HepG2 (cell line): Measurements from ENCODE around the gene IRAK3. TPM values are rescaled to one million over a fixed set of nuclear protein-coding genes. Genes with fewer than 3 reads are reported as not detected.

Experiments
- HNRNPL ChIP-seq: fragments of 200-400 bp; formaldehyde crosslinking; IDR thresholded peaks from 2 replicates; pipeline ENCODE4 v1.6.1; 2017; ENCODE audit warnings: mild to moderate bottlenecking, low read depth, low read length
- HOXA5 ChIP-seq: sonication (generic); formaldehyde crosslinking; IDR thresholded peaks from 2 replicates; pipeline ENCODE4 v1.4.0; 2020; ENCODE audit warnings: missing genetic modification reagents
- KDM2A ChIP-seq: sonication (generic); formaldehyde crosslinking; IDR thresholded peaks from 2 replicates; pipeline ENCODE4 v1.4.0; 2020; ENCODE audit warnings: low read depth, missing genetic modification reagents, borderline replicate concordance
- MXI1 ChIP-seq: IDR thresholded peaks from 3 replicates; pipeline ENCODE4 v1.6.1; 2012; ENCODE audit warnings: low read depth, low read length, inconsistent platforms, borderline replicate concordance
- THRA ChIP-seq: sonication (generic); formaldehyde crosslinking; IDR thresholded peaks from 2 replicates; pipeline ENCODE4 v1.4.0; 2020; ENCODE audit warnings: missing genetic modification reagents, borderline replicate concordance
- ZNF619 ChIP-seq: sonication (generic); formaldehyde crosslinking; IDR thresholded peaks from 2 replicates; pipeline ENCODE4 v1.4.0; 2020; ENCODE audit warnings: mild to moderate bottlenecking, missing genetic modification reagents
- ZNF768 ChIP-seq: sonication (generic); formaldehyde crosslinking; IDR thresholded peaks from 2 replicates; pipeline ENCODE4 v1.4.0; 2020; ENCODE audit warnings: missing genetic modification reagents
- polyA plus RNA-seq, 8 experiments: library from polyadenylated mRNA; depleted of rRNA in 3 of 8; stranded (reverse) in 7 of 8; unstranded in 1 of 8; fragments of >200 nt; fragmentation: Illumina TruSeq in 4 of 8; extraction: Trizol in 4 of 8; gene quantifications; 2 replicates each; pipeline versions ENCODE4 v1.2.1 to v1.2.3, GENCODE V29; 2011 to 2016; ENCODE audit warnings: low read depth in 4 of 8, missing spikeins in 1 of 8, mixed read lengths in 1 of 8; ENCODE audit not compliant: insufficient read depth in 1 of 8
- total RNA-seq, 5 experiments: library from RNA; depleted of rRNA; stranded (reverse); fragments of >200 nt; fragmentation: Illumina TruSeq; extraction: Trizol; gene quantifications; 2 replicates each; pipeline ENCODE4 v1.2.3, GENCODE V29; 2016; ENCODE audit warnings: low read depth in 1 of 5
- TF ChIP-seq, protein P1 (sequence below): sonication (generic); formaldehyde crosslinking; IDR thresholded peaks from 2 replicates; pipeline ENCODE4 v1.4.0; 2020; ENCODE audit warnings: missing genetic modification reagents
- TF ChIP-seq, protein P2 (sequence below): sonication (generic); formaldehyde crosslinking; IDR thresholded peaks from 2 replicates; pipeline ENCODE4 v1.5.1; 2020; ENCODE audit warnings: mild to moderate bottlenecking, moderate library complexity, missing genetic modification reagents

Gene IRAK3
- total and polyA plus RNA-seq, 2 of the 13 experiments (the other 11 are each of a cell fraction or from before 2014, with no cell fraction given), result 0.01 TPM; not detected in 1

DNA sequence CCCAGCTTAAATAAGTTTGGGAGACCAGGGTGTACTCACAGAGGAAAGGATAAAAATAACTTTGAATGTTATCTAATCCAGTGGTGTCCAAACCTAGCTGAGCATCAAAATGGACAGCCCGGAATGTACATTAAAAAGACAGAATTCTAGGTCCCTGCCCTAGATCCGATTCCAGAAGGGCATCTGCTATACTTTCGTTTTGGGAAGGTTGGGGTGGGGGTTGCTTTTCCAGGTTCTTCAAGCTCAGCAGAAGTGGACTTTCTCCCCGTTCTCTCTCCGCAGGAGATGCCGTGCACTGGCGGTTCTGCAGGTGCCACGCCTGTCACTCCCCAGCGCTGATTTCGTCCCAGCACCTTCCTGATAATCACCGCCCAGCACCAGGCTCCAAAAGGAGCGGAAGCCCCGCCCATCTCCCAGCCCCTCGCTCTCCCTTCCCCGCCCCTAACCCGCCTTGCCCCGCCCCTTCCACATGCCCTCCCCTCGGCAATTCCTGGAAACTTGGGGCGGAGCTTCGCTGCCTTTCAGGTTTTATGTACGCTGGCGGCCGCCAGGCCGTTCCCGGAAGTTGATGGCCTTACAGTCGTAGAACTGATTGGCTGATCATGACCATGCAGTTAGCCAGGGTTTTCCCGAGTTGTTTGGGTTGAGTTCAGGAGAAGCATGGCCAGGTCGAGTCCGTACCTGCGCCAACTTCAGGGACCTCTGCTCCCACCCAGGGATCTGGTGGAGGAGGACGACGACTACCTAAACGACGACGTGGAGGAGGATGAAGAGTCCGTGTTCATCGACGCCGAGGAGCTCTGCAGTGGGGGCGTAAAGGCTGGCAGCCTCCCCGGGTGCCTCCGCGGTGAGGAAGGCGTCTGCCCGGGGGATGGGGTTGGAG is 113.2 kb downstream of the IRAK3 start, which contains the start of gene HELB (continued):
- peak; percentile 87; the same call in 1 of the 2 replicates for TF ChIP-seq HOXA5 (CRISPR knock-in tag)
- TF ChIP-seq ZNF768 (CRISPR knock-in tag), result peak; percentile 23; the same call in 1 of the 2 replicates
- TF ChIP-seq KDM2A (CRISPR knock-in tag), result peak; percentile 82; the same call in 1 of the 2 replicates
- TF ChIP-seq, protein P1, sequence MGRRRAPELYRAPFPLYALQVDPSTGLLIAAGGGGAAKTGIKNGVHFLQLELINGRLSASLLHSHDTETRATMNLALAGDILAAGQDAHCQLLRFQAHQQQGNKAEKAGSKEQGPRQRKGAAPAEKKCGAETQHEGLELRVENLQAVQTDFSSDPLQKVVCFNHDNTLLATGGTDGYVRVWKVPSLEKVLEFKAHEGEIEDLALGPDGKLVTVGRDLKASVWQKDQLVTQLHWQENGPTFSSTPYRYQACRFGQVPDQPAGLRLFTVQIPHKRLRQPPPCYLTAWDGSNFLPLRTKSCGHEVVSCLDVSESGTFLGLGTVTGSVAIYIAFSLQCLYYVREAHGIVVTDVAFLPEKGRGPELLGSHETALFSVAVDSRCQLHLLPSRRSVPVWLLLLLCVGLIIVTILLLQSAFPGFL (CRISPR knock-in tag), result no peak
- peak; percentile 77; the same call in 1 of the 3 replicates for TF ChIP-seq MXI1
- TF ChIP-seq, protein P2, sequence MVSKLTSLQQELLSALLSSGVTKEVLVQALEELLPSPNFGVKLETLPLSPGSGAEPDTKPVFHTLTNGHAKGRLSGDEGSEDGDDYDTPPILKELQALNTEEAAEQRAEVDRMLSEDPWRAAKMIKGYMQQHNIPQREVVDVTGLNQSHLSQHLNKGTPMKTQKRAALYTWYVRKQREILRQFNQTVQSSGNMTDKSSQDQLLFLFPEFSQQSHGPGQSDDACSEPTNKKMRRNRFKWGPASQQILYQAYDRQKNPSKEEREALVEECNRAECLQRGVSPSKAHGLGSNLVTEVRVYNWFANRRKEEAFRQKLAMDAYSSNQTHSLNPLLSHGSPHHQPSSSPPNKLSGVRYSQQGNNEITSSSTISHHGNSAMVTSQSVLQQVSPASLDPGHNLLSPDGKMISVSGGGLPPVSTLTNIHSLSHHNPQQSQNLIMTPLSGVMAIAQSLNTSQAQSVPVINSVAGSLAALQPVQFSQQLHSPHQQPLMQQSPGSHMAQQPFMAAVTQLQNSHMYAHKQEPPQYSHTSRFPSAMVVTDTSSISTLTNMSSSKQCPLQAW, result peak; percentile 67; the same call in 1 of the 2 replicates
- TF ChIP-seq ZNF619 (CRISPR knock-in tag), result 0 out of 2 replicates have a peak, but pooled peaks have one; percentile 67
- TF ChIP-seq HNRNPL, result no peak
- TF ChIP-seq THRA (CRISPR knock-in tag), result peak; percentile 41; the same call in 1 of the 2 replicates
